ENCODE measurements around the gene POMGNT2.

- no peak for TF ChIP-seq CTCF (conservative IDR thresholded peaks at IDR 0.05; ENCODE audit: low read depth in 2 of 2)
- TF ChIP-seq, protein P1, sequence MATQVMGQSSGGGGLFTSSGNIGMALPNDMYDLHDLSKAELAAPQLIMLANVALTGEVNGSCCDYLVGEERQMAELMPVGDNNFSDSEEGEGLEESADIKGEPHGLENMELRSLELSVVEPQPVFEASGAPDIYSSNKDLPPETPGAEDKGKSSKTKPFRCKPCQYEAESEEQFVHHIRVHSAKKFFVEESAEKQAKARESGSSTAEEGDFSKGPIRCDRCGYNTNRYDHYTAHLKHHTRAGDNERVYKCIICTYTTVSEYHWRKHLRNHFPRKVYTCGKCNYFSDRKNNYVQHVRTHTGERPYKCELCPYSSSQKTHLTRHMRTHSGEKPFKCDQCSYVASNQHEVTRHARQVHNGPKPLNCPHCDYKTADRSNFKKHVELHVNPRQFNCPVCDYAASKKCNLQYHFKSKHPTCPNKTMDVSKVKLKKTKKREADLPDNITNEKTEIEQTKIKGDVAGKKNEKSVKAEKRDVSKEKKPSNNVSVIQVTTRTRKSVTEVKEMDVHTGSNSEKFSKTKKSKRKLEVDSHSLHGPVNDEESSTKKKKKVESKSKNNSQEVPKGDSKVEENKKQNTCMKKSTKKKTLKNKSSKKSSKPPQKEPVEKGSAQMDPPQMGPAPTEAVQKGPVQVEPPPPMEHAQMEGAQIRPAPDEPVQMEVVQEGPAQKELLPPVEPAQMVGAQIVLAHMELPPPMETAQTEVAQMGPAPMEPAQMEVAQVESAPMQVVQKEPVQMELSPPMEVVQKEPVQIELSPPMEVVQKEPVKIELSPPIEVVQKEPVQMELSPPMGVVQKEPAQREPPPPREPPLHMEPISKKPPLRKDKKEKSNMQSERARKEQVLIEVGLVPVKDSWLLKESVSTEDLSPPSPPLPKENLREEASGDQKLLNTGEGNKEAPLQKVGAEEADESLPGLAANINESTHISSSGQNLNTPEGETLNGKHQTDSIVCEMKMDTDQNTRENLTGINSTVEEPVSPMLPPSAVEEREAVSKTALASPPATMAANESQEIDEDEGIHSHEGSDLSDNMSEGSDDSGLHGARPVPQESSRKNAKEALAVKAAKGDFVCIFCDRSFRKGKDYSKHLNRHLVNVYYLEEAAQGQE (IDR thresholded peaks at IDR 0.05; ENCODE audit: unreplicated experiment) = no peak
Observed at GRCh38 chr3:43126536-43126935, 20.7 kb upstream of the POMGNT2 start.
